K562 (cell line): Measurements from ENCODE around the gene CPED1. TPM values are rescaled to one million over a fixed set of nuclear protein-coding genes. Genes with fewer than 3 reads are reported as not detected.

ENCODE experiments used
- AFF4 ChIP-seq: sonication (generic); formaldehyde crosslinking; IDR thresholded peaks from 2 replicates; pipeline ENCODE4 v1.8.0; 2023; ENCODE audit warnings: mild to moderate bottlenecking, missing genetic modification reagents
- BCOR ChIP-seq: fragments of 450-650 bp; IDR thresholded peaks from 2 replicates; pipeline ENCODE4 v1.6.1; 2016
- CBX1 ChIP-seq: sonication (generic); IDR thresholded peaks from 2 replicates; pipeline ENCODE4 v1.6.1; 2016; ENCODE audit warnings: antibody characterized with exemption, low read depth, mild to moderate bottlenecking
- DIDO1 ChIP-seq: fragments of 450-650 bp; IDR thresholded peaks from 2 replicates; pipeline ENCODE4 v1.6.1; 2016; ENCODE audit warnings: low read depth, missing biosample characterization, missing genetic modification characterization
- HMGXB4 ChIP-seq: sonication (generic); formaldehyde crosslinking; IDR thresholded peaks from 2 replicates; pipeline ENCODE4 v1.8.1; 2023; ENCODE audit warnings: mild to moderate bottlenecking, missing genetic modification reagents
- RBM15 ChIP-seq: fragments of 200-400 bp; formaldehyde crosslinking; IDR thresholded peaks from 2 replicates; pipeline ENCODE4 v1.6.1; 2018; ENCODE audit warnings: mild to moderate bottlenecking, low read length, moderate library complexity; ENCODE audit not compliant: insufficient read depth
- SIRT6 ChIP-seq: IDR thresholded peaks from one replicate; pipeline ENCODE4 v1.6.1; 2012; ENCODE audit warnings: low read depth, mild to moderate bottlenecking, control low read depth, inconsistent platforms, low read length, moderate library complexity
- ZFP91 ChIP-seq: sonication (generic); formaldehyde crosslinking; IDR thresholded peaks from 2 replicates; pipeline ENCODE4 v1.8.0; 2022; ENCODE audit warnings: mild to moderate bottlenecking, missing genetic modification reagents
- ZNF318 ChIP-seq, 2 experiments: fragments of 450-650 bp; IDR thresholded peaks; 2 replicates each; pipeline ENCODE4 v1.6.1; 2016; ENCODE audit warnings: mild to moderate bottlenecking in 2 of 2, borderline replicate concordance in 1 of 2, low read depth in 1 of 2, moderate library complexity in 1 of 2
- polyA plus RNA-seq, 8 experiments: library from polyadenylated mRNA; depleted of rRNA in 4 of 8; stranded (reverse) in 5 of 8; unstranded in 3 of 8; fragments of >200 nt; fragmentation: Nextera tagmentation in 2 of 8; fragmentation: Illumina TruSeq in 1 of 8; extraction: Ambion mirVana in 2 of 8; extraction: Trizol in 1 of 8; gene quantifications; 2 replicates each; pipeline versions ENCODE4 v1.2.1 to v1.2.3, GENCODE V29; 2011 to 2014; ENCODE audit warnings: inconsistent platforms in 1 of 8, missing spikeins in 1 of 8
- total RNA-seq, 7 experiments: library from RNA; depleted of rRNA in 6 of 7; stranded (reverse); fragments of >200 nt in 6 of 7; fragmentation: Illumina TruSeq in 2 of 7; extraction: Trizol in 2 of 7; gene quantifications; 2 replicates each; pipeline versions ENCODE4 v1.2.1 to v1.2.3, GENCODE V29; 2011 to 2021; ENCODE audit warnings: low replicate concordance in 1 of 7

The CPED1 gene
- total and polyA plus RNA-seq, 9 of the 15 experiments (the other 6 are each of a cell fraction or from before 2014, with no cell fraction given) = 195 to 393 (median 290) TPM

- TF ChIP-seq ZFP91 (CRISPR knock-in tag) (no peak), ZNF318 (IDR thresholded peaks at IDR 0.05; ENCODE audit: borderline replicate concordance in 1 of 2, low read depth in 1 of 2) (no peak), RBM15 (no peak), AFF4 (CRISPR knock-in tag) (no peak), HMGXB4 (CRISPR knock-in tag) (no peak), SIRT6 (no peak), BCOR (no peak), DIDO1 (tag) (no peak), CBX1 (no peak)
Measured at GRCh38 chr7:121041516-121042148, 53.1 kb downstream of the CPED1 start (continued).
